HPDE6-E6E7 (cell line): ENCODE results near the gene MEIOSIN.
A peak's percentile ranks its signal among the peaks of the same experiment; 100 is the strongest.
"Not testable (repeated sequence)": the region's sequence is repeated elsewhere in the genome, so short reads cannot be mapped to it uniquely, and the experiment has no call there.

ENCODE experiments used
- DNase-seq: peaks from one replicate; pipeline ENCODE4 v3.0.0; 2011; ENCODE audit warnings: missing footprints; ENCODE audit errors: extremely low spot score

MEIOSIN gene

GRCh38 chr19:45717983-45718650, 15.1 kb upstream of the MEIOSIN start:
- no peak for DNase-seq

GRCh38 chr19:45720065-45720464, 13.2 kb upstream of the MEIOSIN start:
- DNase-seq: not testable (repeated sequence)

GRCh38 chr19:45728683-45729082, 4.6 kb upstream of the MEIOSIN start:
- DNase-seq: not testable (repeated sequence)

GRCh38 chr19:45729800-45730290, 3.4 kb upstream of the MEIOSIN start:
- DNase-seq: no peak

GRCh38 chr19:45730368-45731288, 2.6 kb upstream of the MEIOSIN start, which contains the start of gene FBXO46:
Gene FBXO46, minus strand, starts transcription at chr19:45730896. Its CDS starts 17,401 bp downstream, at chr19:45713495.
- peak; percentile 97 for DNase-seq

GRCh38 chr19:45739498-45740439, 6.5 kb downstream of the MEIOSIN start:
- no peak for DNase-seq

- DNase-seq: no peak
Observed at GRCh38 chr19:45742969-45743368, 9.7 kb downstream of the MEIOSIN start.

GRCh38 chr19:45745606-45746005, 12.4 kb downstream of the MEIOSIN start:
- no peak for DNase-seq

- no peak for DNase-seq
Observed at GRCh38 chr19:45746866-45747265, 13.6 kb downstream of the MEIOSIN start.

GRCh38 chr19:45747513-45747912, 14.3 kb downstream of the MEIOSIN start:
- no peak for DNase-seq

GRCh38 chr19:45751483-45751882, 18.2 kb downstream of the MEIOSIN start:
- not testable (repeated sequence) for DNase-seq

GRCh38 chr19:45752639-45753038, 19.4 kb downstream of the MEIOSIN start:
- peak; percentile 67 for DNase-seq

GRCh38 chr19:45753548-45753947, 20.3 kb downstream of the MEIOSIN start:
- no peak for DNase-seq

- no peak for DNase-seq
Observed at GRCh38 chr19:45754323-45754722, 21.1 kb downstream of the MEIOSIN start.

GRCh38 chr19:45757695-45758094, 24.5 kb downstream of the MEIOSIN start:
- DNase-seq: no peak

GRCh38 chr19:45758921-45759320, 25.7 kb downstream of the MEIOSIN start:
- DNase-seq: no peak

- DNase-seq: no peak
Observed at GRCh38 chr19:45761714-45762113, 28.5 kb downstream of the MEIOSIN start.

- no peak for DNase-seq
Observed at GRCh38 chr19:45762870-45763631, 29.8 kb downstream of the MEIOSIN start.

GRCh38 chr19:45763691-45764294, 30.6 kb downstream of the MEIOSIN start:
- no peak for DNase-seq

GRCh38 chr19:45764475-45764874, 31.2 kb downstream of the MEIOSIN start:
- DNase-seq: no peak
